Breast epithelium (tissue), 3 donors: ENCODE data around the gene SLC51A.
"Not testable (repeated sequence)": the region's sequence is repeated elsewhere in the genome, so short reads cannot be mapped to it uniquely, and the experiment has no call there.

ENCODE experiments used
- CTCF ChIP-seq, 3 donors: fragments of 450-650 bp; IDR thresholded peaks; one replicate each; pipeline ENCODE4 v1.5.1; 2016 to 2017; ENCODE audit warnings: antibody characterized with exemption in 3 of 3, mild to moderate bottlenecking in 3 of 3, moderate library complexity in 3 of 3
- POLR2A ChIP-seq: fragments of 450-650 bp; IDR thresholded peaks from one replicate; pipeline ENCODE4 v1.6.1; 2016; ENCODE audit warnings: antibody characterized with exemption, mild to moderate bottlenecking, moderate library complexity
- POLR2AphosphoS5 ChIP-seq, 3 donors: sonication (generic); formaldehyde crosslinking; IDR thresholded peaks; one replicate each; pipeline ENCODE4 v1.6.1; 2017; ENCODE audit warnings: antibody characterized with exemption in 3 of 3

- not testable (repeated sequence) for TF ChIP-seq CTCF (IDR thresholded peaks at IDR 0.05); POLR2A; POLR2AphosphoS5 (IDR thresholded peaks at IDR 0.05)
Measured at GRCh38 chr3:196244166-196244565, 27.8 kb downstream of the SLC51A start.
